GM18498 (cell line): ENCODE measurements around the gene VKORC1L1.
"Not testable (repeated sequence)": the region's sequence is repeated elsewhere in the genome, so short reads cannot be mapped to it uniquely, and the experiment has no call there.

ENCODE experiments used
- ATAC-seq: cut with Tn5 transposase; IDR thresholded peaks from one replicate; pipeline ENCODE4 v1.9.1; 2021; ENCODE audit warnings: mild to moderate bottlenecking, moderate library complexity; ENCODE audit not compliant: unreplicated experiment

The VKORC1L1 gene

DNA sequence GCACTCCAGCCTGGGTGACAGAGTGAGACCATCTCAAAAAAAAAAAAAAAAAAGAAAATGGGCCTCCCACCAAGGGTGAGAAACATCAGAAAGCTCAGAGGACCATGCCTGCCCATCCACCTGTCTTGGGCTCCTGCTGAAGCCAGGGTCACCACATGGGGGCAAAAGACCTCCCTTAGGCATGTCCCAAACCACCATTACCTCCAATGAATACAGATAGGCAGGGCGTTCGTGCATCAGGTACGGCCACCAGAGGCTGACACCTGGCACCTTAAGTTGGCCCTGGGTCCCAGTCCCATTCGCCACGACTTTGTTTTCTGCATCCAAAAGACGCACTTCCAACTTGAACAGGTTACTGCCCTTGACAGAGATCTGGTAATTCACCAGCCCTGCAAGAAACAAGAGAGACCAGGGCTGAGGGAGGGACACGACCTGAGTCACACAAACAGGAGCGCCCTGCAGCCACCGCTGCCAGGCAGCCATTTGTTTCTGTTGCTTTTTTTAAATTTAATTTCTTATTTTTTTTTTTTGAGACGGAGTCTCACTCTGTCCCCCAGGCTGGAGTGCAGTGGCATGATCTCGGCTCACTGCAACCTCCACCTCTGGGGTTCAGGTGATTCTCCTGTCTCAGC lies 103.1 kb downstream of the VKORC1L1 start:
- ATAC-seq, result no peak

DNA sequence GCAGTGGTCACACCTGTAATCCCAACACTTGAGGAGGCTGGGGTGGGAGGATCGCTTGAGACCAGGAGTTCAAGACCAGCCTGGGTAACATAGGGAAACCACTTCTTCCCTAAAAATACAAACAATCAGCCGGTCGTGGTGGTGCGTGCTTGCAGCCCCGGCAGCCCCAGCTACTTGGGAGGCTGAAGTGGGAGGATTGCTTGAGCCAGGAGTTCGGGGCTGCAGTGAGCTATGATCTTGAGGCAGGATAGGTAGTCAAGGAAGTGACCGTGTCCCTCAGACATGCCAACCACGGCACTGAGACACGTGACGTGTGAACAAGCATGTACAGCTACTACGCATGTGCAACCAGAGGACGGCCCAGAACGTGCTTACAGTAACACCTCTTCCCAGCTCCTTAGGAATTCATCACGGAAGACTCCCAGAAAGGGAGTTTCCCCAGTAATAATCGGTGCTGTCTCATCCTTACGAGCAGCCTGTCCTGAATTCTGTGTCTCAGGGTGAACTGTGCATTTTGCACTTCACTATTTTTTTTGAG lies 103.9 kb downstream of the VKORC1L1 start:
- no peak for ATAC-seq

GRCh38 chr7:65978891-65979582 lies 106.2 kb downstream of the VKORC1L1 start:
- ATAC-seq, result no peak

DNA sequence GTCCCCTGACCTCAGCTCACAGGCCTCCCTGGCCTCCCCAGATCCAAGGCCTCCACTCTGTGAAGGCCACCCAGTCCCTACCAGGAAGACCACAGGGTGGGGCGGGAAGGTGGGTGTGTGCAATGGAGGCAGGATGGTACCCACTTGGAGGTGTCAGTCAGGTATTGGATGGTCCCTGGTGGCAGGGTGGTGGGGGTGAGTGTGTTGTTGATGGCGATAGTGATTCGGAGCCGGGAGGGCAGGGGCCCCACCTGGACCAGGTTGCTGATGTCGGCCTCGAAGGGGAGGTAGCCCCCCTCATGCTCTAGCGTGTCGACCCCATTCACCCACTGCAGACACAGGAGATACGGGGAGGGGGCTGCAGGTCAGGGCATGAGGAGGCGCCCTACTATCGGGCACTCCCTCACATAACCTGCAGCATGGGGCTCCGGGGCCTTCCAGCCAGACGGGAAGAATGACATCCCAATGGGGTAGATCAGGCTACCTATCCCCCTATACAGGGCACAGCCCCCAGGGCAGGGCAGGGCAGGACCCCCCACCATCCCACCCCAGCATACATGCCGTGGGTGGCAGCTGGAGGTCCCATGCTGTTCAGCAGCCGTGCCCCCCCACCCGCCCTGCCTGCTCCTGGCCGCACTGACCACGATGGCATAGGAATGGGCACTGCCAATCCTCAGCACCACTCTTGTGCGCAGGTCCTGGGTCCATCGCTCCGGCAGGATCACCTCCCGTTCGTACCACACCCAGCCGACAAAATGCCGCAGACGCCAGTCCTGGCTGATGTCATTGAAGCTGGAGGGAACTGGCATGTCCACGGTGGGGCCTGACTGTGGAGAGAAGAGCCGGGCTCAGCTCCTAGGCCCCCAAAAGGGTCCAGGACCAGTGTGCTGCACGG lies 107.0 kb downstream of the VKORC1L1 start:
- ATAC-seq, result no peak

DNA sequence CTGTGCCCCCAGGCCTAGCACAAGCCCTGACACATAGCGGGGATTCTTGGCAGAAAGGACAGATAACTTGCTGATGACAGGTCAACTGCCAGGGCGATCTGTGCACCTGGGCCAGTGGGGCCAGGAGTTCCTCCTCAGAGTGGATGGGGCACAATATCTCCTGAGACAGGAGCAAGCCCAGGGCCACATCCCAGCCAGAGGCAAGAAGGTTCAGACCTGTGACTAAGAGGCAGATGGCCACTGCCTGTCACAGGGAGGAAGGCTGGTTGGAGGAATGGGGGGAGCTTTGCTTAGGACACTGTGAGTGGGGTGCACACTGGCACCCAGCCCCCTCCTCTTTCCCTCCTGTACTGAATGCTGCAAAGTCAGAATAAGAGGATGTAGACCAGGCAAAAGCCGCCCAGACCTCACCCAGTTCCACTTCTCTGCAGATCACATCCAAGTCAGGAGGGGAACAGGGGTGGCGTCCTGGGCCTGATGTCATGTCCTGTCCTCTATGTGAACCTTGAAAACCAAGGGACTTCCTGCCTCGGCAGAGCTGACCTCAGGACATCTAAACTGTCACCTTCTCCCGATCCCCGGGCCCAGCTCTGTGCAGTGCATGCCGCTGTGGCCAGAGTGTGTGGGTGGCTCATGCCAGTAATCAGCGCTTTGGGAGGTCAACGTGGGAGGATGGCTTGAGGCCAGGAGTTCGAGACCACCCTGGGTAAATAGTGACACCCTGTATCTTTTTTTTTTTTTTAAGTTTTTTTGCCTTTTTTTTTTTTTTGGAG lies 107.8 kb downstream of the VKORC1L1 start:
- peak; percentile 65 for ATAC-seq

GRCh38 chr7:65981965-65982792 lies 109.3 kb downstream of the VKORC1L1 start, which contains the start of gene GUSB:
Gene GUSB, minus strand, starts transcription at chr7:65982213. Its CDS starts 30 bp downstream, at chr7:65982183.
- peak; percentile 88 for ATAC-seq

DNA sequence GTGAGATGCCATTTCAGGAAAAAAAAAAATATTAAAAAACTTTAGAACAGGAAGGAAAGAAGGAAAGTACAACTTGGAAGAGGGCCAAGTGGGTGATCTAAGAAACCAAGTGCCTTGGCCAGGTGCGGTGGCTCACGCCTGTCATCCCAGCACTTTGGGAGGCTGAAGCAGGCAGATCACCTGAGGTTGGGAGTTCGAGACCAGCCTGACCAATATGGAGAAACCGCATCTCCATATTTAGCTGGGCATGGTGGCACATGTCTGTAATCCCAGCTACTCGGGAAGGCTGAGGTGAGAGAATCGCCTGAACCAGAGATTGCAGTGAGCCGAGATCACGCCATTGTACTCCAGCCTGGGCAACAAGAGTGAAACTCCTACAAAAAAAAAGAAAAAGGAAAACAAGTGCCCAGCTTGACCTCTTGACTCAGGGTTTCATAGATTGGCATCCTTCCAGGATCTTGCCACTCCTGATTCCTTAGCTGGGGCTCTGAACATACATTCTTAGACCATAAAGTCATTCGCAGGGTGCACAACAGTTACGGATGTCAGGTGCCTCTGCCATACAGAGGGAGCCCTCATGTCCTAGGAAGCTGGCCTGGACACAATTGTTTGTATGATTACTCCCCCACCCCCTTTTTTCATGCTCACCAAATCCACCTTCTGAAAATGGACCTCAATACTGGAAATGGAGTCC lies 111.2 kb downstream of the VKORC1L1 start:
- ATAC-seq, result no peak

DNA sequence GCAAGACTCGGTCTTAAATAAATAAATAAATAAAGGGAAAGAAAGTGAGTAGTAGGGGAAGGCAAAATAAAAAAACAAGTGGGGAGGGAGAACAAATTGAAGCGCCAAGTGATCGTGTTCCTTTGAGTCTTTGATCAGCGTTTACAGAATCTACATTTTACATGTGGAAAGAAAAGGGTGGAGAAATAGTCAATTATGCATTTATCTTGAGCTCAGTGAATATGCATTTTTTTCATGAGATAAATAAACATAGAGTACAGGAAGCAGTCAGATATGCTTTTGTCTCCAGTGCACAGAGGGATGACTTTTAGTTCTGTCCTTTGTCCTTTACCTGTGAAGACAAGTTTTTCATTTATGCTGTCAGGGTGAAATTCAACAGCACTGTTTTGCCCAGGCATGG lies 115.2 kb downstream of the VKORC1L1 start:
- ATAC-seq, result no peak

- not testable (repeated sequence) for ATAC-seq
Measured at GRCh38 chr7:65988503-65988902, 115.6 kb downstream of the VKORC1L1 start.

DNA sequence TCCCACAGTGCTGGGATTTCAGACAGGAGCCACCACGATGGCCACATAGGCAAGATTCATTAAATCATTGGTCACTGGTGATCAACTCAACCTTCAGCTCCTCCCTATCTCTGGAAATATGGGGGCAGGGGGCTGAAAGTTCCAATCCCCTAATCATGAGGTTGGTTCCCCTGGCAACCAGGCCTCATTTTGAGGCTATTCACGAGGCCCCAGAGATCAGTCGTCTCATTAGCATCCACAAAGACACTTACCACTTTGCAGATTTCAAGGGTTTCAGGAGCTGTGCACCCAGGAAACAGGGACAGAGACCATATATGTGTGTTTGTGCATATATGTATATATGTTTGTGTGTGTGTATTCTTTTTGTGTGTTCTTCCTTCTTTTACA lies 116.8 kb downstream of the VKORC1L1 start:
- ATAC-seq, result no peak

- ATAC-seq, result not testable (repeated sequence)
Measured at GRCh38 chr7:65991829-65992228, 119.0 kb downstream of the VKORC1L1 start.

GRCh38 chr7:65992526-65992925 lies 119.7 kb downstream of the VKORC1L1 start:
- no peak for ATAC-seq

- ATAC-seq, result not testable (repeated sequence)
Measured at GRCh38 chr7:65994984-65995383, 122.1 kb downstream of the VKORC1L1 start.

- not testable (repeated sequence) for ATAC-seq
Measured at GRCh38 chr7:66000823-66001417, 128.0 kb downstream of the VKORC1L1 start.

DNA sequence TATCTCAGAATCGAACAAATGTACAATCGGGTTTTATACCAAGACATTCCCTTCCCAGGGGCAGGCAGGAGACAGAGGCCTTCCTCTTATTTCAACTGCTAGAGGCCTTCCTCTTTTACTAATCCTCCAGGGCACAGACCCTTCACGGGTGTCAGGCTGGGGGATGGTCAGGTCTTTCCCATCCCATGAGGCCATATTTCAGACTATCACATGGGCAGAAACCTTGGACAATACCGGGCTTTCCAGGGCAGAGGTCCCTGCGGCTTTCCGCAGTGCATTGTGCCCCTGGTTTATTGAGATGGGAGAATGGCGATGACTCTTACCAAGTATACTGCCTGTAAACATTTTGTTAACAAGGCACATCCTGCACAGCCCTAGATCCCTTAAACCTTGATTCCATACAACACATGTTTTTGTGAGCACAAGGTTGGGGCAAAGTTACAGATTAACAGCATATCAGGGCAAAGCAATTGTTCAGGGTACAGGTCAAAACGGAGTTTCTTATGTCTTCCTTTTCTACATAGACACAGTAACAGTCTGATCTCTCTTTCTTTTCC lies 132.3 kb downstream of the VKORC1L1 start:
- ATAC-seq, result not testable (repeated sequence)

DNA sequence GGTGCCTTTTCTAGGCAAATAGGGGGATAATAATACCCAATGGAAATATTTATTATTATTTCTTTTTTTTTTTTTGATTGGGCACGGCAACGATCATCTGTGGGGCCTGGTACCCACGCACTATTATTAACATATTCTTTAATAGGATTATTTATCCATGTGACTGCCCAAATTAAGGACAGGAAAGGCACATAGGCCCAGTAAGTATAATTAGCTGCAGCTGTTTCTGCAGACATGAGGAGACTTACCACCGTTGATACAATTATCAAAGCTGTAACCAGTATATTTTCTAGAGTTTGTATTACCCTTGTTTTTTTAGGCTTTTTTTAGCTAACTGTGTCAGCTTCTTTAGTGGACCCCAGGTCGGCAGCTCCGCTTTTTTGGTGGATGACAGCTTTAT lies 134.4 kb downstream of the VKORC1L1 start:
- no peak for ATAC-seq
